OCI-LY3 (cell line): ENCODE data around the gene KIFC1.

Experiments
- H2AFZ ChIP-seq: fragments of 200-600, 300-600 bp; shearing (Covaris generic); 2 replicates; pipeline ENCODE4 v1.6.0; 2014; ENCODE audit warnings: antibody characterized with exemption, low read depth, low read length
- H3K27ac ChIP-seq: fragments of 200-600, 300-600 bp; sonication (generic); 2 replicates; pipeline ENCODE4 v1.5.1; 2014; ENCODE audit warnings: mild to moderate bottlenecking, low read length, moderate library complexity, mixed read lengths
- H3K27me3 ChIP-seq: fragments of 200-600, 300-600 bp; sonication (generic); 2 replicates; pipeline ENCODE4 v1.6.1; 2014; ENCODE audit warnings: low read depth, low read length, mixed read lengths
- H3K36me3 ChIP-seq: fragments of 200-600, 300-600 bp; sonication (generic); replicated peaks from 2 replicates; pipeline ENCODE3; 2014; ENCODE audit warnings: low read depth, low read length, mixed read lengths
- H3K4me1 ChIP-seq: fragments of 300-600, 200-600 bp; sonication (generic); 2 replicates; pipeline ENCODE4 v1.6.1; 2014; ENCODE audit warnings: low read length, mixed read lengths
- H3K4me2 ChIP-seq: fragments of 200-600, 300-600 bp; sonication (generic); 2 replicates; pipeline ENCODE4 v1.6.1; 2014; ENCODE audit warnings: low read length, mixed read lengths
- H3K4me3 ChIP-seq: fragments of 300-600, 200-600 bp; sonication (generic); 2 replicates; pipeline ENCODE4 v1.5.1; 2014; ENCODE audit warnings: antibody characterized with exemption, mild to moderate bottlenecking, low read length, moderate library complexity
- H3K79me2 ChIP-seq: fragments of 300-600, 200-600 bp; shearing (Covaris generic); 2 replicates; pipeline ENCODE4 v1.6.1; 2014; ENCODE audit warnings: mild to moderate bottlenecking, low read length, mixed read lengths
- H3K9ac ChIP-seq: fragments of 300-600, 200-600 bp; shearing (Covaris generic); 2 replicates; pipeline ENCODE4 v1.6.0; 2014; ENCODE audit warnings: mild to moderate bottlenecking, low read length, moderate library complexity
- H3K9me3 ChIP-seq: fragments of 200-600, 300-600 bp; shearing (Covaris generic); 2 replicates; pipeline ENCODE4 v1.6.1; 2014; ENCODE audit warnings: low read length, mixed read lengths; ENCODE audit not compliant: insufficient read depth
- H4K20me1 ChIP-seq: fragments of 200-600, 300-600 bp; sonication (generic); 2 replicates; pipeline ENCODE4 v1.6.1; 2016; ENCODE audit warnings: low read length, mixed read lengths; ENCODE audit not compliant: insufficient read depth
- CTCF ChIP-seq: fragments of 200-600, 300-600 bp; sonication (generic); IDR thresholded peaks from 2 replicates; pipeline ENCODE4 v1.5.1; 2014; ENCODE audit warnings: antibody characterized with exemption, low read length, low read depth
- EZH2phosphoT487 ChIP-seq: fragments of 200-600 bp; shearing (Covaris generic); IDR thresholded peaks from 2 replicates; pipeline ENCODE4 v1.6.1; 2018; ENCODE audit warnings: antibody characterized with exemption, mixed run types, low read depth

KIFC1 gene

GRCh38 chr6:33427585-33428223 lies 36.1 kb downstream of the KIFC1 start:
- H3K4me3 ChIP-seq: peak overlapping the region; percentile 82
- peaks cover 45% of the 10 kb centered on the region for H3K4me1 ChIP-seq
- peak overlapping the region; percentile 92 for H3K4me2 ChIP-seq
- H2AFZ ChIP-seq: no peak overlapping the region
- H3K27ac ChIP-seq: no peak overlapping the region
- no peak for TF ChIP-seq EZH2phosphoT487
- TF ChIP-seq CTCF: 0 out of 2 replicates have a peak, but pooled peaks have one; percentile 6
- no peaks in the 10 kb centered on the region for H3K36me3 ChIP-seq
- H4K20me1 ChIP-seq: no peaks in the 10 kb centered on the region
- H3K9ac ChIP-seq: peak overlapping the region; percentile 56; the same call in 1 of the 2 replicates
- no peaks in the 10 kb centered on the region for H3K9me3 ChIP-seq
- no peaks in the 10 kb centered on the region for H3K27me3 ChIP-seq
- H3K79me2 ChIP-seq: no peaks in the 10 kb centered on the region

- Histone ChIP-seq H3K36me3 (no peaks in the 10 kb centered on the region), H3K4me2 (peak overlapping the region; percentile 92), H4K20me1 (no peaks in the 10 kb centered on the region), H3K79me2 (no peaks in the 10 kb centered on the region), H3K9me3 (no peaks in the 10 kb centered on the region), H3K4me1 (peaks cover 45% of the 10 kb centered on the region), H3K27me3 (no peaks in the 10 kb centered on the region), H3K9ac (peak overlapping the region; percentile 56), H3K4me3 (peak overlapping the region; percentile 82), H2AFZ (no peak overlapping the region), H3K27ac (no peak overlapping the region)
- peak; percentile 18; the same call in 1 of the 2 replicates for TF ChIP-seq CTCF
- TF ChIP-seq EZH2phosphoT487: no peak
Measured at GRCh38 chr6:33428224-33428965, 36.8 kb downstream of the KIFC1 start.

GRCh38 chr6:33428966-33429749 lies 37.5 kb downstream of the KIFC1 start:
- H3K79me2 ChIP-seq: no peaks in the 10 kb centered on the region
- H2AFZ ChIP-seq: no peak overlapping the region
- H3K4me1 ChIP-seq: peaks cover 45% of the 10 kb centered on the region
- TF ChIP-seq EZH2phosphoT487 (no peak), CTCF (no peak)
- H3K9me3 ChIP-seq: no peaks in the 10 kb centered on the region
- H3K4me3 ChIP-seq: peak overlapping the region; percentile 82
- H3K4me2 ChIP-seq: peak overlapping the region; percentile 92
- no peaks in the 10 kb centered on the region for H3K36me3 ChIP-seq
- no peaks in the 10 kb centered on the region for H3K27me3 ChIP-seq
- H4K20me1 ChIP-seq: no peaks in the 10 kb centered on the region
- H3K9ac ChIP-seq: peak overlapping the region; percentile 56; the same call in 1 of the 2 replicates
- H3K27ac ChIP-seq: no peak overlapping the region

- Histone ChIP-seq H3K4me1 (peaks cover 40% of the 10 kb centered on the region), H3K79me2 (no peaks in the 10 kb centered on the region)
Measured at GRCh38 chr6:33429750-33430052, 38.1 kb downstream of the KIFC1 start.

More at GRCh38 chr6:33429750-33430052, 38.1 kb downstream of the KIFC1 start:
- Histone ChIP-seq H3K4me3 (no peak overlapping the region), H3K27me3 (no peaks in the 10 kb centered on the region), H3K9ac (no peak overlapping the region), H4K20me1 (no peaks in the 10 kb centered on the region), H3K27ac (no peak overlapping the region), H2AFZ (no peak overlapping the region), H3K9me3 (no peaks in the 10 kb centered on the region), H3K4me2 (no peak overlapping the region), H3K36me3 (no peaks in the 10 kb centered on the region)
- TF ChIP-seq EZH2phosphoT487 (no peak), CTCF (no peak)
